Stimulated activated CD4-positive, alpha-beta T cell treated with anti-CD3 and anti-CD28 coated beads, TNF-alpha, amount 100 ng/mL, for 4 hours (primary cell): Measurements from ENCODE around the gene CCDC117.

ENCODE experiments used
- DNase-seq, 3 experiments: peaks; one replicate each; pipeline ENCODE4 v3.0.0-alpha.2; 2020; ENCODE audit warnings: low read depth in 3 of 3

CCDC117 gene

GRCh38 chr22:28769394-28770085 is 3.0 kb upstream of the CCDC117 start:
- DNase-seq, result no peak

GRCh38 chr22:28771195-28771791 is 1.2 kb upstream of the CCDC117 start:
- DNase-seq, result no peak

GRCh38 chr22:28773461-28773867 is 969 bp downstream of the CCDC117 start:
- no peak for DNase-seq

GRCh38 chr22:28774378-28774777 is 1.9 kb downstream of the CCDC117 start:
- no peak for DNase-seq

- DNase-seq, result no peak
These were observed 7.3 kb downstream of the CCDC117 start for GRCh38 chr22:28779833-28780232.

GRCh38 chr22:28780296-28780695 is 7.8 kb downstream of the CCDC117 start:
- no peak for DNase-seq

- DNase-seq, result no peak
These were observed 11.5 kb downstream of the CCDC117 start for GRCh38 chr22:28783786-28784671.

- DNase-seq, result no peak
These were observed 16.1 kb downstream of the CCDC117 start for GRCh38 chr22:28788601-28789000.

GRCh38 chr22:28791124-28791523 is 18.6 kb downstream of the CCDC117 start:
- DNase-seq, result no peak

GRCh38 chr22:28791841-28792490 is 19.5 kb downstream of the CCDC117 start:
- no peak for DNase-seq

- DNase-seq, result no peak
These were observed 20.2 kb downstream of the CCDC117 start for GRCh38 chr22:28792491-28793383.

GRCh38 chr22:28793976-28794584 is 21.6 kb downstream of the CCDC117 start:
- no peak for DNase-seq

GRCh38 chr22:28795071-28795693 is 22.7 kb downstream of the CCDC117 start:
- no peak for DNase-seq

- DNase-seq, result no peak
These were observed 23.7 kb downstream of the CCDC117 start for GRCh38 chr22:28795932-28796856.

- DNase-seq, result no peak
These were observed 26.5 kb downstream of the CCDC117 start for GRCh38 chr22:28798810-28799605.

- no peak for DNase-seq
These were observed 27.3 kb downstream of the CCDC117 start for GRCh38 chr22:28799606-28800307.

- DNase-seq, result peak; percentile 69 to 80 (median 80)
These were observed 28.0 kb downstream of the CCDC117 start, which contains the start of gene XBP1 for GRCh38 chr22:28800308-28801041. TSS of gene XBP1 (minus strand) at chr22:28800569.
